ENCODE measurements around the gene TBC1D14. TPM values are rescaled to one million over a fixed set of nuclear protein-coding genes. Genes with fewer than 3 reads are reported as not detected.
A peak's percentile ranks its signal among the peaks of the same experiment; 100 is the strongest.

TBC1D14 gene
- total RNA-seq (2014; rRNA removed; shearing (Covaris generic)) (35.6 and 38.4 TPM in 2 replicates), total RNA-seq (2022) (44.1 and 50.4 TPM in 2 replicates), Bru-seq, nascent RNA (percentile 65 among the genes with signal in this experiment), BruChase-seq, experiment 1, labeled RNA remaining after a 6-hour chase (percentile 70 among the genes with signal in this experiment), BruChase-seq, experiment 2, labeled RNA remaining after a 2-hour chase (percentile 68 among the genes with signal in this experiment)
- long read RNA-seq, full-length matches to known transcripts = 41 of 71 reads
- long read RNA-seq, partial matches to known transcripts = 11 of 71 reads
- long read RNA-seq, other reads (novel, unspliced or antisense) = 19 of 71 reads

- Histone ChIP-seq H3K9me3 (ENCODE audit: low read length) (no peaks in the 10 kb centered on the region), H3K9me2 (ENCODE audit: insufficient read depth, low read length) (no peaks in the 10 kb centered on the region), H3K4me2 (ENCODE audit: low read length) (peak within 1 kb of the TSS; percentile 95), H3K27ac (ENCODE audit: low read depth, low read length, poor library complexity, severe bottlenecking) (peak within 1 kb of the TSS; percentile 77), H3K4me3 (ENCODE audit: low read depth, low read length, poor library complexity, severe bottlenecking) (peak within 1 kb of the TSS; percentile 73), H3K36me3 (ENCODE audit: insufficient read depth, low read length) (no peaks in the 10 kb centered on the region), H2AFZ (ENCODE audit: low read length) (peak within 1 kb of the TSS; percentile 86; the same call in 1 of the 2 replicates), H3K4me1 (ENCODE audit: insufficient read depth, low read length, poor library complexity, severe bottlenecking) (peaks cover 39% of the 10 kb centered on the region), H3K79me2 (ENCODE audit: insufficient read depth, low read depth, low read length) (no peaks in the 10 kb centered on the region), H4K20me1 (ENCODE audit: insufficient read depth, low read length) (no peaks in the 10 kb centered on the region)
- peak; percentile 89 for DNase-seq (ENCODE audit: low spot score)
- TSS peak; percentile 89 for BruUV-seq (replicated peaks)
- ChIA-PET POLR2A (interaction anchor here (0.6 to 2.2 kb wide), 14 partner anchors 15 to 334 kb away, joined by 3 to 8 read pairs (median 4); partner anchors contain the start of genes GRPEL1 and MAN2B2), CTCF (ENCODE audit: unreplicated experiment) (interaction anchor here (0.6 to 1.5 kb wide), 3 partner anchors 10 to 162 kb away, joined by 3 to 5 read pairs (median 3); a partner anchor contains a TSS)
- TF ChIP-seq CTCF (conservative IDR thresholded peaks at IDR 0.05; ENCODE audit: low read length) (peak; percentile 37; the same call in 1 of the 2 replicates), EZH2phosphoT487 (IDR thresholded peaks at IDR 0.05; ENCODE audit: borderline replicate concordance, low read depth, low read length) (no peak)
- intact Hi-C loops (cut with micrococcal nuclease; ENCODE audit: unreplicated experiment) = loop anchor here (1.0 to 5.0 kb wide), 4 partner anchors 63 to 159 kb away; partner anchors contain the start of gene GRPEL1
Observed at GRCh38 chr4:6909113-6909969, at the start of gene TBC1D14. TSS of gene TBC1D14 (plus strand) at chr4:6909826. CDS start at chr4:6923390, 13,564 bp downstream.

- H3K79me2 ChIP-seq (ENCODE audit: insufficient read depth, low read depth, low read length) = no peaks in the 10 kb centered on the region
- no peak for DNase-seq (ENCODE audit: low spot score)
- no peaks in the 10 kb centered on the region for H4K20me1 ChIP-seq (ENCODE audit: insufficient read depth, low read length)
- no peaks in the 10 kb centered on the region for H3K36me3 ChIP-seq (ENCODE audit: insufficient read depth, low read length)
- no peak overlapping the region for H3K4me2 ChIP-seq (ENCODE audit: low read length)
- H3K4me1 ChIP-seq (ENCODE audit: insufficient read depth, low read length, poor library complexity, severe bottlenecking) = no peaks in the 10 kb centered on the region
- no peak overlapping the region for H2AFZ ChIP-seq (ENCODE audit: low read length)
- no peak overlapping the region for H3K27ac ChIP-seq (ENCODE audit: low read depth, low read length, poor library complexity, severe bottlenecking)
- no peak for TF ChIP-seq EZH2phosphoT487 (IDR thresholded peaks at IDR 0.05; ENCODE audit: borderline replicate concordance, low read depth, low read length)
- no peak for TF ChIP-seq CTCF (conservative IDR thresholded peaks at IDR 0.05; ENCODE audit: low read length)
- no peaks in the 10 kb centered on the region for H3K9me2 ChIP-seq (ENCODE audit: insufficient read depth, low read length)
- POLR2A ChIA-PET = no interaction called here
- no TSS peak for BruUV-seq (replicated peaks)
- intact Hi-C loops (cut with micrococcal nuclease; ENCODE audit: unreplicated experiment) = no loop called here
- CTCF ChIA-PET (ENCODE audit: unreplicated experiment) = interaction anchor here (0.5 kb wide), 1 partner anchor 174 kb away, joined by 3 read pairs; a partner anchor contains a TSS
- H3K4me3 ChIP-seq (ENCODE audit: low read depth, low read length, poor library complexity, severe bottlenecking) = no peak overlapping the region
- H3K9me3 ChIP-seq (ENCODE audit: low read length) = no peaks in the 10 kb centered on the region
Observed at GRCh38 chr4:6868386-6868785, 41.2 kb upstream of the TBC1D14 start.
